HG03469 (cell line): ENCODE measurements around the gene DDC.
"Not testable (repeated sequence)": the region's sequence is repeated elsewhere in the genome, so short reads cannot be mapped to it uniquely, and the experiment has no call there.

Experiments
- ATAC-seq: cut with Tn5 transposase; IDR thresholded peaks from one replicate; pipeline ENCODE4 v1.9.1; 2021; ENCODE audit warnings: mild to moderate bottlenecking, moderate library complexity, moderate number of reproducible peaks; ENCODE audit not compliant: unreplicated experiment

Gene DDC

DNA sequence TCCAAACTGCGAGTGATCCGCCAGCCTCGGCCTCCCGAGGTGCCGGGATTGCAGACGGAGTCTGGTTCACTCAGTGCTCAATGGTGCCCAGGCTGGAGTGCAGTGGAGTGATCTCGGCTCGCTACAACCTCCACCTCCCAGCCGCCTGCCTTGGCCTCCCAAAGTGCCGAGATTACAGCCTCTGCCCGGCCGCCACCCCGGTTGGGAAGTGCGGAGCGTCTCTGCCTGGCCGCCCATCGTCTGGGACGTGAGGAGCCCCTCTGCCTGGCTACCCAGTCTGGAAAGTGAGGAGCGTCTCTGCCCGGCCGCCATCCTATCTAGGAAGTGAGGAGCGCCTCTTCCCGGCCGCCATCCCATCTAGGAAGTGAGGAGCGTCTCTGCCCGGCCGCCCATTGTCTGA lies 106.0 kb downstream of the DDC start:
- not testable (repeated sequence) for ATAC-seq

DNA sequence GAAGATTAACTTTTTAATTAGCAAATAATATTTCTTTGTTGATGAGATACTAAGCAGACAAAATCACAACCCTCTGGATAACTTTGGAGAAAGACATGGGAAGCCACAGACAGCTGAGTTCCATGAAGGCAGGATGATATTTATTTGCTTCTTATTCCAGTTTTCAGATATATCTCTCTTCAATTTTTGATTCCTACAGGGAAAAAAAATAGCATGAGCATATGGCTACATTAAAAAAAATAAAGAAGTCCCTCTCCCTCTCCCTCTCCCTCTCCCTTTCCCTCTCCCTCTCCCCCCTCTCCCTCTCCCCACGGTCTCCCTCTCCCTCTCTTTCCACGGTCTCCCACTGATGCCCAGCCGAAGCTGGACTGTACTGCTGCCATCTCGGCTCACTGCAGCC lies 106.6 kb downstream of the DDC start:
- ATAC-seq, result not testable (repeated sequence)

DNA sequence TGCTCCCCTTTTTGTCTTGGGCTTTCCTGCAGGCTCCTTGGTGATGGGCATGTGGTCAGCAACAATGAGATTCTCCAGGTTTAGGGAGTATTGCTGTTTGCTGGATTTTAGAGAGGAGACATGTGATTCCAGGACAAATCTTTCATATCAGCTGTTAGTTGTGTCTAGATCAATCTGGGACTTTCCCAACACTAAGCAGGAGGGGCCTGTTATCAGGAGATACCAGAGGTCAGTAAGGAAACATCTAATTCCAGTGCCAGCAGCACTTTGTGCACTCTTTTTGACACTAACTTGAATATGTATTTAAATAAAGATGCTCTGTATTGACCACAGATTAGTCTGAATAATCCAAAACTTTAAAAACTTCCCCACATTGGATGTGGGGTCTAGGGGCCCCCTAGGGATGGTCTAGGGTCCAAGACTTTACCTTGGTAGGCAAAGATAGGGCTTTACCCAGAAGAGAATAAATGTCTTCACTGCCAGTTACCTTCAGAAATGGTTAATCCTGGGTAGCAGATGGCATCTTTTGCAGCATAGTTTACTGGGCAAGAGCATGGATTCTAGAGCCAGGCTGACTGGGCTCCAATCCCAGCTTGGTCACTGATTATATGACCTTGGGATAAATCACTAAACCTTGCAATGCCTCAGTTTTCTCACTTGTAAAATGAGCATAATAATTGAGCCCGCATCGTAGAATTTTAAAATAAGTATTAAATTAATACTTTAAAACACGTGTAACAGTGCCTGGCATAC lies 108.7 kb downstream of the DDC start:
- no peak for ATAC-seq

DNA sequence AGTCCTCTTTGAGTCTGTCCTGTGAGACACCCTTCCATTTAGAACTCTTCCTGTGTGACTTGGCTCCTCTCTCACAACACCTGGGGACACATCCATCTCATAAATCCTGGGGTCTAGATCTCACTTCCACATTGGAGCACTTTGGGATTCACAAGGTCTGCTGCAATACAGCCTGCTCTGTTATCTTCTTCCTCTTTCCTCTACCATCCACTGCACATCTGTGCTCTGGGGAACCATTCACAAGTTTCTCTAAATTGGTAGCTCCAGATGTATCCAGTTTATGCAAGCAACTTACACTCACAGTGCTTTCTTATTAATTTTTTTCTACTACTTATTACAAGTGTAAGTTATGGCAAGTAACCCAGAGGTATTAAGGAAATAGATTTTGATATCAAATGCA lies 109.5 kb downstream of the DDC start:
- no peak for ATAC-seq

DNA sequence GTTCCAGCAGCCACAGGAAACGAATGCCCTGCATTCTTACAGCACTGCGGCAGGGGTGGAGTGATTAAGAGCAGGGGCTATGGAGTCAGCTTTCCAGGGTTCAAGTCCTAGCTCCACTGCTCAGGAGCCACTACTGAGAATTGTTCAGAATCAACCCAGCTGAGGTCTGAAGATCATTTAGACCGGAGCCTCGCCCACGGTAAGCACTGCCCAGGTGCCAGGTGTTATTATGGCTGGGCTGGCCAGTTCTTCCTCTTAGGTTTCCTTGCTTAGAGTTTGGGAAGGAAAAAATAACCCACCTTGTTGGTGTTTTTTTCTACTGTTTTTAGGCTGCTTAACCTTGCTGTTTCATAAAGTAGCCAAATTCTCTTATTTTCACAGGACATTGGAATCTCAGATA lies 110.2 kb downstream of the DDC start:
- no peak for ATAC-seq

DNA sequence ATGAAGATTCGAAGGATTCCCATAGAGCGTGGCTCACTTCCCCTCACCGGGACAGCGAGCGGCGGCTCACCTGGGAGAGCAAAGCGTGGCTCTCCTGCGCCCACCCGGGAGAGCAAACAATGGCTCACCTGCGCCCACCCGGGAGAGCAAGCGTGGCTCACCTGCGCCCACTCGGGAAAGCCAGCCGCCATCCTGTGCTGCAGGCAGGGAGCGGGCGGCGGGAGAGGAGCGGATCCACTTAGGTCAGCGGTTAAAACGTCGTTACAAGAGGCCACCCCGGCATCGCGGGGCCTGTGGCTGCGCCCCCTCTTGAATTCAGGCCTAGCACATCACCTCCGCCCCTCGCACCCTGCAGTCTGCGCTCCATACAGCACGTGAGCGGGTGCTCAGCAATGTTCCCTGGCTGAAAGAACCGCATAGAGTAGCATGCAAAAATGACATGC lies 114.6 kb downstream of the DDC start:
- ATAC-seq, result no peak

DNA sequence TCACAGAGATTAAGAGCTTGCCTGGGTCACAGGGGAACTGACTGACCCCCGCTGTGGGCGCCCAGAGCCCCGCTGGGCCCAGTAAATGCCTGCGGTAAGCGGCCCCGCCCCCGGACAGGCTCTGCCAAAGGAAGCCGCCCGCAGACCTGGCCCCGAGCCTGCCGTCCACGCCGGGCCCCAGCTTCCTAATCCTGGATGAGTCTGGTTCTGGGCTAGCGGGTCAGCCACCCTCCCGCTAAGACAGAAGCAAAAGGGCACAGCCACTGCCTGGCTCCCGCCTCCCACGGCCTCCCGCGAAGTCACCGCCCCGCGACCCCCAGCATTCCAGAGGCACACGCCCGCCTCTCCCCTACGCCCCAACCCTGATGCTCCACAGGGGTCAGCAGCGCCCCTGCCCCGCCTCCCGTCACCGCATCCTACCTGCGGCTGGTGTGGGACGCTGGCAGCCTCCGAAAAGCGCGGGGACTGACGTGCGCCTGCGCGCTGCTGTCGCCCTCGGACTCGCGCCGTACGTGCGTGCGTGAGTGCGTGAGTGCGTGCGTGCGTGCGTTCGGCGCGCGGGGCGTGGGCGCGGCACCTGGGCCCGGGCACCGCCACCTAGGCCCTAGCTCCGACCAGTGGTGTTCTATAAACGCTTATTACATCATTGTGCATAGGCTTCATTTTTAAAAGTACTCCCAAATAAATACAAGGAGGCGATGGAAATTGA lies 115.2 kb downstream of the DDC start, which contains the start of gene FIGNL1:
FIGNL1 (minus strand) TSS at position 470 of the 709 bp plus-strand sequence. CDS start 3,063 bp downstream, outside the sequence.
- ATAC-seq, result peak; percentile 77

DNA sequence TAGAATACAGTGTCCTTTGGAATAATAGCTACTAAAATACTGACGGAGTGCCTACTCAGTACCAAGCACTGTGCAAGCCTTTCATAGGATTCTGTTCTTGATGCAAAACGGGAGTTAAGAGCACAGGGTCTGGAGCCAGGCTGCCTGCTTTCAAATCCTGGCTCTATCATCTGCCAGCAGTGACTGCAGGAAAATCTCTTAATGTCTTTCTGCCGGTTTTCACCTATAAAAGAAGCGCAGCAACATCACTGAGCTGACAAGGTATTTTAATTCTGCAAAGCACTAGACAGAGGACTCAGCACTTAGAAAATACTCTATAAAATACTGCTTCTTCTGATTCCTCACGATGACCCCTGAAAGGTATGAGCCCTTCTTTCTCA lies 115.7 kb downstream of the DDC start:
- no peak for ATAC-seq

DNA sequence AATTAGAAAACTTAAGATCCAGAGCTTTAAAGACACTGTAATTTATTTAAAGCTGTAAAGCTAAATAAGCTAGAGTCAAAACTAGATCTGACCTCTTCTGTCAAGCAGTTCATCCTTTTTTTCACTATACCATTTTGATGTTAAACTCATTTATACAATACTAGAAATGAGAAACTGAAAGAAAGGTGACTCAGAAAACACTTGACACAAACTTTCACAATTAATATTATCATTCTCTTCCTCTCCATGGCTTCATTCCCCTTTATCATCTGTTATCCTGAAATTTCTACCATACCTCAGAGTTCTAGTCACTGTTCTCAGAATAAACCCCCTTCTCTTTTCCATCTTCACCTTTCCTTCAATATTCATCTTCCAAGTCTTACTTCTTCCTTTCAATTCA lies 116.4 kb downstream of the DDC start:
- ATAC-seq, result no peak

DNA sequence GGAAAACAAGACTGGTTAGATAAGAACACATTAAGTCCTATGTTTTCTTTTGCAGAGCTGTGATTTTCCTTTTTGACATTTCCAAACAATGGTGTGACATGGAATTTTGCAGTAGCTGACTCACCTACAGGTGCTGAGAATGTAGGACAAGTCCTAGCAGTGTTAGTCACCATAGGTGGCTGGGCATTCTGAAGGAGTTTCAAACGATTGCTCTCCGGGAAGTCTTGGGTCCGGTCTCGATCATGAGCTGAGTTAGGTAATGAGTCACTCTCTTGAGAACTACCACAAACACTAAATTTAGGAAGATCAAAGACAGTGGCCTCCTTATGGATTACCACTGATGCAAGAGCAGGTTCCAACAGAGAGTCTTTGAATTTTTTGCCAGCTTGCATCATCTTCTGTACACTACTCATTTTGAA lies 118.7 kb downstream of the DDC start:
- peak; percentile 33 for ATAC-seq

DNA sequence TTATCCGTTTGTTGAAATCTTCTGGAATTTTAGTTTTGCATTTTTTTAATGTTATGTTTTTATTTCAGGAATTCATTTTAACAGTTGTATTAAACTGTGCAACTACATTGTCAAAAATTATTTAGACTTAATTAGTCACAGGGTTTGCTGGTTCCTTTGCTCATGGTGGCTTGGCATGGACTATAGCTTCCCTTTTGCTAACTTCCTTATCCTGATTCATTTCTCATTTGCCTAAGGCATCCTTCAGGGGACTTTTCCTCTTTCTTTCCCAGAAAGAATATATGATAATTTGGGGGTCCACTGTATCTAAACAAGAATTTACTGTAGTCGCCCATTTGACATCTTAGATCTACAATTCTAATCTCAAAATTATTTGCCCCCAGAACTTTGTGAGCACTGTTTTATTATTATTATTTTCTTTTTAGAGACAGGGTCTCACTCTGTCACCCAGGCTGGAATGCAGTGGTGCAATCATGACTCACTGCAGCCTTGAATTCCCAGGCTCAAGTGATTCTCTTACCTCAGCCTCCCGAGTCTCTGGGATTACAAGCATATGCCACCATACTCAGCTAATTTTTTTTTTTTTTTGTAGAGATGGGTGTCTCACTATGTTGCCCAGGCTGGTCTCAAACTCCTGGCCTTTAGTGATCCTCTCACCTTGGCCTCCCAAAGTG lies 128.9 kb downstream of the DDC start:
- ATAC-seq, result no peak

DNA sequence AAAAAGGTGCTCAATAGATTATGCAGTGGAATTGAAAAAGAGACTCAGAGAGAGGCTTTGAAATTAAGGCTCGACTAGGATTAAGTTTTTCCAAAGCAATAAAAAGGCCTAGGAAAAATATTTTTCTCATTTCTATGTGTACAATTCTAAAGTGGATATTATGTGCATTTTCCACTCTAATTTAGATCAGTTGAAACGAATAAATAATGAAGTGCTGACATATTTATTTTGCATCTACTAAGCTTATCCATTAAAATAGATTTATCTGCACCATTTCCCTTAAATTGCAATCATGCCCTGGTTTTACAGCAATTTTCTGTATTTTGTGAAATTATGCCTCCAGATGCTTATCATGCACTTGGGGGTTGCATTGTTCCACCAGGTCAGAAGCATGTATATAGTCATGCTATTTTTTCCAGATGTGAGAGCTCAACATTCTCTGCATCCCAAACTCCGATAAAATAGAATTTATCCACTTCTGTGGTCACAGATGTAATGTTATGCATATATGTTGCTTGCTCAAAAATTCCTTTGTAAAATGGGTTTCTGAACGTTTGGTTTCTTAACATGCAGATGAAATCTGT lies 133.4 kb downstream of the DDC start:
- no peak for ATAC-seq

DNA sequence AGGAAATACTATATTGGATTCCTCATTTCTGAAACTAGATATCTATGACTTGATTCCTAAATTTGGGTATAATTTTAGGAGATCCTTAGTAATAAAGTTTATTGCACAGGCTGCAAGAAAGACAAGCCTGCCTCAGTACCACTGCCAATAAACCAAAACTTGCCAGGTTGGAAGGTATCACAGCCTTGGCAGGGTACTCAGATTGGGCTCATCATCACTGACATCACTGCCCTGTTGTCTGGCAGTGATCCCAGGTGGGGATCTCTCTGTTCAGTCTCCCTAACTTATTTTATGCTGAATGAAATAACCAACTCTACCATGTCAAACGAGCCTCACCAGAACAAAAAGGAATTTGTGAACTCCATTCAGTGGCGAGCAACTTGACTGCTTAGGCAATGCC lies 133.9 kb downstream of the DDC start:
- no peak for ATAC-seq

DNA sequence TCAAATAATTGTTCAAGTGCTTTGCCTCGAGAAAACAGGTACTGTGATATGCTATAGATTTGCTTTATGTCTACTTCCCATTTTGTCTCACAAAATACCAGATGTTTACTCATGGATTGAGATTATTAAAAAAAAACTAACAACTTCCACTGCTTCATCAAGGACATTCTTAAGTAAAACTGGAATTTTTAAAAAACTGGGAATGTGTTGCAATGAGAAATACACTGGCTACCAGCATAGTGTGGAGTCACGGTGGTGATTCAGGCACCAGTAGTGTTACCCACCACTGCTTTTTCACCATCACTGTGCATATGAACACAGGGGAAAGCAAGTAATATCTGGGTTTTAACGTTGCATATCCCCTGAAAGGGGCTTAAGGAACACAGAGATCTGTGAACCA lies 136.3 kb downstream of the DDC start:
- ATAC-seq, result no peak

DNA sequence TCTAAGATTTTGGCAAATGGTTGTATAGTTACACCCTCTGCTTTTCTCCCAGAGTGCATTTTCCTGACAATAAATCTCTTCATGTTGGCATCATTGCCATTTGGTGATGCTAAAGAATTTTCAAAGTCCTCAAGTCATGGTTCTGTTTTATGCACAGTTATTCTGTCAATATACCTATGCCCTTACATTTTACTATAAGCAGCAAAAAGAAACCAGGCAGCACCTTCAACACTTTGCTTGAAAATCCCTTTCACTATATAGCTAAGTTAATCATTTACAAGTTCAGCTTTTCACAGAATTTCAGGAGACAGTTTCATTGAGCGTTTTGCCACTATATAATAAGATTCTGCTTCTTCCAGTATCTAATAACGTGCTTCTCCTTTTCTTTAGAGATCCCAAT lies 137.7 kb downstream of the DDC start:
- no peak for ATAC-seq

DNA sequence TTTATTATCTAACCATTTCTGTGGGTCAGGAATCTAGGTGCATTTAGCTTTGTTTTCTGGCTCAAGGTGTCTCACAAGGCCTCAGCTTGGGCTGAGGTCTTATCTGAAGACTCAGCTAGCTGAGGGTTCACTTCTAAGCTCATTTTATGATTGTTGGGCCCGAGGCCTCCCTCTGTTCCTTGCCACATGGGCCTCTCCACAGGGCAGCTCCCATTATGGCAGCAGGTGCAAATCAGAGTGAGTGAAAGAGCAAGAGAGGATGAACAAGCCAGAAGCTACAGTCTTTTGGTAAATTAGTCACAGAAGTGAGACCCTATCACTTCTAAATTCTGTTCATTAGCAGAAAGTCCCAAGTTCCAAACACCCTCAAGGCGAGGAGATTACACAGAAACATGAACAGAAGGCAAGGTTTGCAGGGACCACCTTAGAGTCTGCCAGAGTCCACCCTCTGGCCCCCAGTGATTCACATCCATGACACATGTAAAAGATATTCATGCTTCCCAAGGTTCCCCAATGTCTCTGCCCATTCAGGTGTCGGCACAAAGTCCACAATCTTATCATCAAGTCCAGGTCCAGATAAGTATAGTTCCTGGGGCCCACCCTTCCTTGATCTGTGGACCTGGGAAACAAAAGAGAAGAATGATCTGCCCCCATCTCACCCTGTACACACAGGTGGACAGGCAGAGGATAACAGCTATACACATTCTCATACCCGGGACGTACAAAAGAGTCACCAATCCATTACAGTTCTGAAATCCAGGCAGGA lies 138.7 kb downstream of the DDC start:
- no peak for ATAC-seq

DNA sequence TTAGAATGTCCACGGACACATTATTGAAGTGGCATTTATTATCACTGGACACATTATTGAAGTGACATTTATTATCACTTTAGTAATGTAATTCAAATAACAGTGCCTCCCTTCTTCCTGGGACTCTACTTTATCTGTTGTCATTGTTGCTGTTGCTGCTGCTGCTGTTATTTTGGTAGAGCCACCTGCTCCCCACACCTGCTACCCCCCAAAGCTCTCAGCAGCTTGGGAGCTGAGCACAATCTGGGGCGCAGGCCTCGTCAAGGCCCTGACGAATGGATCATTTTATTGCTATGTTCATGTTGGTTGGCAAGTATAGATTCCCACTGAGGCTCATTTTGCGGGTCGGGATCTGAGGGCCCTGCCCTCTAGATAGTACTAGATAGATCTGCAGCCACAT lies 139.9 kb downstream of the DDC start:
- ATAC-seq, result no peak

DNA sequence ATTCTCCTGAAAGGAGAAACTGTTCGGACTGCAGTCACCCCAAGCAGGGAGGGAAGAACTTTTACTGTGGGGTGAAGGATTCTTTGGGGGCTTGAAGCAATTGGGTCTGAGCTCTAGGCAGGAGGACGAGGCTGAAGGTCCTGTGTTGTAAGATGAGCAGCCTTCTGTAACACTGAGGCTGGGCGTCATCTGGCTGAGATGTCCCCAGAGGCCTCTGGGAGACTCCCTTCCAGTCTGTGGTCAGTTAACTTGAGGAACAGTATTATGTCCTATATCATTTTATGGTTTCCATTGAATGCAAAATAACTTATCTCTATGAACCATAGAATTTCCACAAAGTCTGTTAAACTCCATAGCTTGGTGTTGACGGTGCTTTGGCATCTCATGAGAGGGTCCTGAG lies 141.3 kb downstream of the DDC start:
- ATAC-seq, result no peak

DNA sequence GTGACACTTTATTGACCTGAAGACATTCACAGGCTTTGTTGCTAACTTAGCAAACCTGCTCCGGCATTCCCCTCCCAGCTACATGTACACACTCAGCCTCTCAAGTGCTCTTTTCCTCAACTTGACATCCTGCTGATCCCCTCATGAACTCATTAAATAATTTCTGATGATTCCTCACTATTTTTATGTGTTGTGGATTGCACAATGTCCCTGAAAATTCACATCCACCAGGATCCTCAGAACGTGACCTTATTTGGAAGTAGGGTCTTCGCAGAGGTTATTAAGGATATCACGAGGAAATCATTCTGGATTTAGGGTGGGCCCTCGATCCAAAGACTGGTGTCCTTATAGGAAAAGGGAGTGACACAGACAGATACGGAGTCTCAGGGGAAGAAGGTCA lies 142.3 kb downstream of the DDC start:
- no peak for ATAC-seq

DNA sequence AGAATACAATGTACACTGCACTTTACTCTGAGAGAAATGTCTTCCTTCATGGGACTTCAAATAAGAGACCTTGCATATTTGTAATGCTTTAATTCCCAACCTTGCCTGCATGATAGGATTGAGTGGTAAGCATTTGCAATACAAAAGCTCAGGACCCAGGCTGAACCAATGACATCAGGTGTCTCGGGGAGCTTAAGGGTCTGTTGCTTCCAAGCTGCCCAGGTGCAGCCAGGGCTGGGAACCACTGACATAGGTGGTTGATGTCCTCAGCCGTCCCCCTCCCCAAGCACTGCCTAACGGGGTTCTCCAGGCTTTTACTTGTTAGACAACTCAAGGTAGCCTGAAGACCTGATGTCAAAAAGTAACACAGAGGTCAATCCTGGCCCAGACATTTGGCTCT lies 144.2 kb downstream of the DDC start:
- ATAC-seq, result no peak
